Activated CD4-positive, alpha-beta T cell treated with anti-CD3 and anti-CD28 coated beads, Interleukin-2, amount 10 ng/mL, durations not matched to agents 7 days and 5 days (primary cell): ENCODE results near the gene SIGMAR1. TPM values are rescaled to one million over a fixed set of nuclear protein-coding genes. Genes with fewer than 3 reads are reported as not detected.

Experiments used
- CTCF ChIA-PET: fragments of 350-600 bp; sonication (Branson Sonifier 250); formaldehyde crosslinking; loops from one replicate; lab custom pipeline; 2021; ENCODE audit warnings: antibody characterized with exemption; lab: Charles Lee
- POLR2A ChIA-PET: fragments of 350-600 bp; sonication (Branson Sonifier 250); formaldehyde crosslinking; loops from one replicate; lab custom pipeline; 2021; ENCODE audit warnings: antibody characterized with exemption; lab: Charles Lee
- DNase-seq: peaks from one replicate; pipeline ENCODE4 v3.0.0-alpha.2; 2020
- H3K27ac Mint-ChIP-seq: one replicate; pipeline ENCODE4 v1.8.0; 2021; ENCODE audit warnings: mild to moderate bottlenecking, moderate library complexity, mixed read lengths
- H3K27me3 Mint-ChIP-seq: one replicate; pipeline ENCODE4 v1.8.0; 2021; ENCODE audit warnings: mixed read lengths
- H3K36me3 Mint-ChIP-seq: one replicate; pipeline ENCODE4 v1.8.0; 2021; ENCODE audit warnings: low read depth, mixed read lengths
- H3K4me1 Mint-ChIP-seq: one replicate; pipeline ENCODE4 v1.8.0; 2021; ENCODE audit warnings: mixed read lengths
- H3K4me3 Mint-ChIP-seq: one replicate; pipeline ENCODE4 v1.8.0; 2021; ENCODE audit warnings: mild to moderate bottlenecking, moderate library complexity, mixed read lengths
- H3K9me3 Mint-ChIP-seq: one replicate; pipeline ENCODE4 v1.8.0; 2021; ENCODE audit warnings: mixed read lengths
- total RNA-seq, 2 experiments: library from RNA; stranded (reverse); gene quantifications; one replicate each; pipeline ENCODE4 v1.2.3, GENCODE V29; 2021

SIGMAR1 gene
- total RNA-seq, 2 experiments from 2014 or later = 57.7 to 62.2 TPM

- peaks cover 56% of the 10 kb centered on the region for H3K4me1 Mint-ChIP-seq
- ChIA-PET POLR2A (no interaction called here), CTCF (interaction anchor here (0.8 to 3.0 kb wide), 9 partner anchors 9 to 53 kb away, joined by 3 to 11 read pairs (median 4); partner anchors contain the start of genes CCL19, GALT, RPP25L and SIGMAR1)
- H3K27me3 Mint-ChIP-seq = no peaks in the 10 kb centered on the region
- peaks cover 11% of the 10 kb centered on the region for H3K9me3 Mint-ChIP-seq
- peak overlapping the region; percentile 89 for H3K4me3 Mint-ChIP-seq
- DNase-seq = peak; percentile 92
- peaks cover 43% of the 10 kb centered on the region for H3K36me3 Mint-ChIP-seq
- peak overlapping the region; percentile 96 for H3K27ac Mint-ChIP-seq
These were observed 28.0 kb upstream of the SIGMAR1 start for GRCh38 chr9:34665381-34666250.

- H3K9me3 Mint-ChIP-seq = peaks cover 8% of the 10 kb centered on the region
- CTCF ChIA-PET = interaction anchor here (0.8 to 3.0 kb wide), 11 partner anchors 9 to 53 kb away, joined by 3 to 11 read pairs (median 4); partner anchors contain the start of genes CCL19, GALT, RPP25L and SIGMAR1
- no peaks in the 10 kb centered on the region for H3K27me3 Mint-ChIP-seq
- peaks cover 46% of the 10 kb centered on the region for H3K36me3 Mint-ChIP-seq
- POLR2A ChIA-PET = no interaction called here
- DNase-seq = no peak
- peaks cover 56% of the 10 kb centered on the region for H3K4me1 Mint-ChIP-seq
- peak overlapping the region; percentile 96 for H3K27ac Mint-ChIP-seq
- H3K4me3 Mint-ChIP-seq = peak overlapping the region; percentile 89
These were observed 27.4 kb upstream of the SIGMAR1 start for GRCh38 chr9:34665067-34665380.

- CTCF ChIA-PET = interaction anchor here (0.8 to 3.0 kb wide), 13 partner anchors 10 to 52 kb away, joined by 3 to 11 read pairs (median 4); partner anchors contain the start of genes CCL19, GALT, RPP25L and SIGMAR1
- peaks cover 56% of the 10 kb centered on the region for H3K4me1 Mint-ChIP-seq
These were observed 26.9 kb upstream of the SIGMAR1 start for GRCh38 chr9:34664281-34665066.

GRCh38 chr9:34663303-34663605, 25.7 kb upstream of the SIGMAR1 start:
- peak; percentile 32 for DNase-seq
- H3K4me1 Mint-ChIP-seq = peaks cover 56% of the 10 kb centered on the region
- POLR2A ChIA-PET = no interaction called here
- CTCF ChIA-PET = interaction anchor here (0.6 to 3.0 kb wide), 5 partner anchors 17 to 924 kb away, joined by 3 to 11 read pairs (median 7); partner anchors contain the start of gene GALT
- H3K4me3 Mint-ChIP-seq = peak overlapping the region; percentile 17
- peaks cover 31% of the 10 kb centered on the region for H3K36me3 Mint-ChIP-seq
- peak overlapping the region; percentile 96 for H3K27ac Mint-ChIP-seq
- H3K9me3 Mint-ChIP-seq = no peaks in the 10 kb centered on the region
- no peaks in the 10 kb centered on the region for H3K27me3 Mint-ChIP-seq

More at GRCh38 chr9:34664281-34665066, 26.9 kb upstream of the SIGMAR1 start:
- POLR2A ChIA-PET = no interaction called here
- Mint-ChIP-seq H3K9me3 (peaks cover 5% of the 10 kb centered on the region), H3K27me3 (no peaks in the 10 kb centered on the region), H3K27ac (peak overlapping the region; percentile 96), H3K36me3 (peaks cover 42% of the 10 kb centered on the region), H3K4me3 (peak overlapping the region; percentile 89)
- peak; percentile 82 for DNase-seq

- H3K36me3 Mint-ChIP-seq = peaks cover 28% of the 10 kb centered on the region
- no peak for DNase-seq
- peaks cover 54% of the 10 kb centered on the region for H3K4me1 Mint-ChIP-seq
- ChIA-PET POLR2A (no interaction called here), CTCF (interaction anchor here (0.6 to 3.0 kb wide), 6 partner anchors 16 to 925 kb away, joined by 3 to 11 read pairs (median 6); partner anchors contain the start of gene GALT)
- no peaks in the 10 kb centered on the region for H3K27me3 Mint-ChIP-seq
- H3K9me3 Mint-ChIP-seq = no peaks in the 10 kb centered on the region
- peak within 1 kb of the TSS; percentile 17 for H3K4me3 Mint-ChIP-seq
- peak within 1 kb of the TSS; percentile 96 for H3K27ac Mint-ChIP-seq
These were observed 25.1 kb upstream of the SIGMAR1 start, which contains the start of gene CCL27 for GRCh38 chr9:34662526-34663302. CCL27 (minus strand) TSS chr9:34662657; CDS start chr9:34662633, 24 bp downstream.

- Mint-ChIP-seq H3K9me3 (no peaks in the 10 kb centered on the region), H3K36me3 (peaks cover 24% of the 10 kb centered on the region), H3K4me1 (peaks cover 35% of the 10 kb centered on the region), H3K27me3 (no peaks in the 10 kb centered on the region), H3K4me3 (no peak overlapping the region), H3K27ac (no peak overlapping the region)
- POLR2A ChIA-PET = no interaction called here
- CTCF ChIA-PET = interaction anchor here (0.9 to 2.2 kb wide), 5 partner anchors 9 to 26 kb away, joined by 3 to 13 read pairs (median 6); partner anchors contain the start of genes GALT and SIGMAR1
- no peak for DNase-seq
These were observed 22.1 kb upstream of the SIGMAR1 start for GRCh38 chr9:34659592-34660253.

GRCh38 chr9:34658461-34658860, 20.9 kb upstream of the SIGMAR1 start:
- no peak overlapping the region for H3K4me3 Mint-ChIP-seq
- ChIA-PET CTCF (no interaction called here), POLR2A (no interaction called here)
- no peaks in the 10 kb centered on the region for H3K9me3 Mint-ChIP-seq
- no peak for DNase-seq
- H3K27me3 Mint-ChIP-seq = no peaks in the 10 kb centered on the region
- H3K27ac Mint-ChIP-seq = no peak overlapping the region
- peaks cover 22% of the 10 kb centered on the region for H3K36me3 Mint-ChIP-seq
- peaks cover 23% of the 10 kb centered on the region for H3K4me1 Mint-ChIP-seq

- Mint-ChIP-seq H3K36me3 (peaks cover 16% of the 10 kb centered on the region), H3K4me1 (peaks cover 21% of the 10 kb centered on the region), H3K4me3 (no peak overlapping the region), H3K9me3 (no peaks in the 10 kb centered on the region), H3K27me3 (no peaks in the 10 kb centered on the region), H3K27ac (no peak overlapping the region)
- DNase-seq = no peak
- POLR2A ChIA-PET = no interaction called here
- CTCF ChIA-PET = interaction anchor here (1.1 to 1.6 kb wide), 3 partner anchors 10 to 23 kb away, joined by 3 to 9 read pairs (median 3); partner anchors contain the start of gene GALT
These were observed 19.4 kb upstream of the SIGMAR1 start for GRCh38 chr9:34656992-34657391.

- ChIA-PET POLR2A (no interaction called here), CTCF (interaction anchor here (0.6 to 1.6 kb wide), 3 partner anchors 9 to 63 kb away, joined by 3 to 9 read pairs (median 3); partner anchors contain the start of gene GALT)
- H3K4me3 Mint-ChIP-seq = no peak overlapping the region
- H3K36me3 Mint-ChIP-seq = peaks cover 13% of the 10 kb centered on the region
- peaks cover 22% of the 10 kb centered on the region for H3K4me1 Mint-ChIP-seq
- H3K9me3 Mint-ChIP-seq = no peaks in the 10 kb centered on the region
- H3K27ac Mint-ChIP-seq = no peak overlapping the region
- H3K27me3 Mint-ChIP-seq = no peaks in the 10 kb centered on the region
- no peak for DNase-seq
These were observed 17.8 kb upstream of the SIGMAR1 start for GRCh38 chr9:34655394-34655793.

GRCh38 chr9:34654323-34655051, 16.9 kb upstream of the SIGMAR1 start:
- peaks cover 27% of the 10 kb centered on the region for H3K4me1 Mint-ChIP-seq
- H3K36me3 Mint-ChIP-seq = peaks cover 17% of the 10 kb centered on the region
- H3K27me3 Mint-ChIP-seq = no peaks in the 10 kb centered on the region
- POLR2A ChIA-PET = interaction anchor here (0.5 kb wide), 1 partner anchor 1292 kb away, joined by 4 read pairs; no protein-coding TSS in a partner anchor
- no peaks in the 10 kb centered on the region for H3K9me3 Mint-ChIP-seq
- DNase-seq = no peak
- peak overlapping the region; percentile 33 for H3K27ac Mint-ChIP-seq
- CTCF ChIA-PET = no interaction called here
- H3K4me3 Mint-ChIP-seq = no peak overlapping the region
